PFSK-1 (cell line): ENCODE measurements around the gene JAK1.

Source experiments
- FOXP2 ChIP-seq: optimal IDR thresholded peaks from 2 replicates; pipeline ENCODE3; 2011; ENCODE audit warnings: borderline replicate concordance, control low read depth, inconsistent platforms; ENCODE audit not compliant: insufficient read depth; ENCODE audit errors: extremely low read length, extremely low read depth
- POLR2AphosphoS5 ChIP-seq: IDR thresholded peaks from 2 replicates; pipeline ENCODE4 v1.6.1; 2012; ENCODE audit warnings: low read depth, mild to moderate bottlenecking, control low read depth, low read length, moderate library complexity
- REST ChIP-seq, 2 experiments: IDR thresholded peaks; 2 replicates each; pipeline versions ENCODE4 v1.6.1 to v1.8.0; 2011 to 2012; ENCODE audit warnings: low read depth in 2 of 2, low read length in 2 of 2, control low read depth in 1 of 2, inconsistent platforms in 1 of 2, mild to moderate bottlenecking in 1 of 2, moderate library complexity in 1 of 2; ENCODE audit not compliant: insufficient read depth in 1 of 2
- SIN3A ChIP-seq: IDR thresholded peaks from 2 replicates; pipeline ENCODE4 v1.6.1; 2012; ENCODE audit warnings: mild to moderate bottlenecking, low read length, moderate library complexity, borderline replicate concordance; ENCODE audit not compliant: insufficient read depth
- TAF1 ChIP-seq: IDR thresholded peaks from 2 replicates; pipeline ENCODE4 v1.6.1; 2012; ENCODE audit warnings: low read length, control low read depth, borderline replicate concordance; ENCODE audit not compliant: insufficient read depth

- TF ChIP-seq TAF1 (no peak), SIN3A (no peak), REST (IDR thresholded peaks at IDR 0.05; ENCODE audit: insufficient read depth in 1 of 2, low read depth in 2 of 2, low read length in 2 of 2) (no peak), POLR2AphosphoS5 (no peak), FOXP2 (no peak)
These were observed 122.7 kb downstream of the JAK1 start for GRCh38 chr1:64843675-64844074.
